Fibroblast of skin of abdomen (primary cell): ENCODE results near the gene EVPLL.
"Not testable (repeated sequence)": the region's sequence is repeated elsewhere in the genome, so short reads cannot be mapped to it uniquely, and the experiment has no call there.

Experiments used
- DNase-seq: peaks from one replicate; pipeline ENCODE4 v3.0.0-alpha.2; 2013

Gene EVPLL

DNA sequence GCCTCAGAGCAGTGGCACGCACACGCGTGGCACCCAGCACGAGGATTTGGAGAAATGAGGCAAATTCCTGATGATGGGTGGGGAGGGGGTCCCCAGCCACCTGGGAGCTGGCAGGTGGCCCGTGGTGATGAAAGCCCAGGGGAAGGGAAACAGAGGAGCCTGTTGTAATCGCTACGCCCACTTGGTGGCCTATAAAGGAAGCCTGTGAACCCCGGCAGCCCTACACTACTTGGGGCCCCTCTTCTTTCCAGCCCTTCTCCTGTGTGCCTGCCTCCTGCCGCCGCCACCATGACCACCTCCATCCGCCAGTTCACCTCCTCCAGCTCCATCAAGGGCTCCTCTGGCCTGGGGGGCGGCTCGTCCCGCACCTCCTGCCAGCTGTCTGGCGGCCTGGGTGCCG is 49.1 kb downstream of the EVPLL start:
- not testable (repeated sequence) for DNase-seq

DNA sequence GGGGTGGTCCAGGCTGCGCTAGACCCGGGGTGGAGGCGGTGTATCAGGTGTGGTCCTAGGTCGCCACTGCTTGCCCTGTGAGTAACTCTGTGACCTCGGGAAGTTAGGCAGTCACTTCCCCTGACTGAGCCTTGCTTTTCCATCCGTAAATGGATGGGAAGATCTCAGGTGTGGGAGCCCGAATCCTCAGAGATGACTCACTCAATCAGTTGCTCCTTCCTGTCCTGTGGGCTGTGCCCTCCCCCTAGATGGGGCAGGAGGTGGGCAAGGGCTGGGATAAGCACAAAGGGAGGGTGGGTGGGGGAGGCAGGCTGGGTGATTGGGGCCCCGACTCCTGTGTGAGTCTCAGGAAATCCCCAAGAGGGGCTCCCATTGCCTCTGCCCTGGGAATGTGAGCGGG is 54.6 kb downstream of the EVPLL start:
- not testable (repeated sequence) for DNase-seq
